Astrocyte of the hippocampus (primary cell): ENCODE measurements around the gene PIGH.
"Not testable (repeated sequence)": the region's sequence is repeated elsewhere in the genome, so short reads cannot be mapped to it uniquely, and the experiment has no call there.

Experiments
- DNase-seq: peaks from one replicate; pipeline ENCODE4 v3.0.0; 2011; ENCODE audit warnings: low read depth, low spot score

Gene PIGH, protein sequence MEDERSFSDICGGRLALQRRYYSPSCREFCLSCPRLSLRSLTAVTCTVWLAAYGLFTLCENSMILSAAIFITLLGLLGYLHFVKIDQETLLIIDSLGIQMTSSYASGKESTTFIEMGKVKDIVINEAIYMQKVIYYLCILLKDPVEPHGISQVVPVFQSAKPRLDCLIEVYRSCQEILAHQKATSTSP

DNA sequence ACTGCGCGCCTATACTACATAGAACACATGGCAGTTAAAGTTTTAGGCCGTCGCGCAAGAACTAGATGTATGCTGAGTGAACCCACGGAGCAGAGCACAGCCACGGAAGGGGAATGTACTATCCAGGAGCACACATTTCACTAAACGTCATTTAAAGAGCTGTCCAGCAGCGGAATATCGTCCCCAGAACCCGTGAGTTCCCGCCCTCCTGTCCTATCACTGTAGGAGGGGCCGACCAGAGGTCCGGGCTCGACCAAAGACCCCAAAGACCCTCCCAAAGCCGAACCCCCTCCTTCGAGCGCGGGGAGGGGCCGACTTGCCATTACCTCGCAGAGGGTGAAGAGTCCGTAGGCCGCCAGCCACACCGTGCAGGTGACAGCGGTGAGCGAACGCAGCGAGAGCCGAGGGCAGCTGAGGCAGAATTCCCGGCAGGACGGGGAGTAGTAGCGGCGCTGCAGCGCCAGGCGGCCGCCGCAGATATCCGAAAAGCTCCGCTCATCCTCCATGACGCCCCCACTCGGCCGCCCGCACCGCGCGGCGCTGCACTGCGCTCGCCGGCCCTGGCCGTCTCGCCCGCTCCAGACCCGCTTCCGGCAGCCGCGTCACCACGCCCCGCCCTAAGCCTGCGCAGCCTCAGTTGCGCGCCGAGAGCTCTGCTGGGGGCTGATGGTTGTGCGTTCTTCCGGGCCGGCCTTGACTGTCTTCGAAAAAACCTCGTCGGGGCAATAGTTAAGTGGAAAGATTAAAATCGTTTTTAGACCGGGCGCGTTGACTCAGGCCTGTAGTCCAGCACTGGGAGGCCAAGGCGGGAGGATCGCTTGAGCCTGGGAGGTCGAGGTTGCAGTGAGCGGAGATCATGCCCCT lies at the start of gene PIGH:
Gene PIGH (minus strand): TSS at position 571 of the 864 bp plus-strand sequence. CDS start 65 bp downstream, at position 506.
- peak; percentile 95 for DNase-seq

DNA sequence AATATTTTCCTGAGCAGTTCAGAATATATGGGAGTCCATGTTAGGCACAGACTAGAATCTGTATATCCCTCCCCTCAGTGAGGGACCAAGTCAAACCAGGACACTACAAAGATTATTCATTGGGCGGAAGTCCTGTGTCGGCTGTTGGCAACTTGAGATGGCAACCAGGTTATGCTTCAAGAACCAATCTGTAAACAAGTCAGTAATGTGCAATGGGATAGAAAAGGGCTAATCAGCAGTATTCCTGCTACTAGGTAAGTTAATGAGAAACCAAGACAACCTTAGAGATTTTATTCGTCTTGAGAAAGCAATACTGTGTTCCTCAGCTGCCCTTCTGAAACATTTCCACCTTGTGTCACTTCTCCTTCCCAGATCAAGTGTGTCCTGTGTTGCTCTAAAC lies 46.1 kb upstream of the PIGH start:
- DNase-seq = no peak

DNA sequence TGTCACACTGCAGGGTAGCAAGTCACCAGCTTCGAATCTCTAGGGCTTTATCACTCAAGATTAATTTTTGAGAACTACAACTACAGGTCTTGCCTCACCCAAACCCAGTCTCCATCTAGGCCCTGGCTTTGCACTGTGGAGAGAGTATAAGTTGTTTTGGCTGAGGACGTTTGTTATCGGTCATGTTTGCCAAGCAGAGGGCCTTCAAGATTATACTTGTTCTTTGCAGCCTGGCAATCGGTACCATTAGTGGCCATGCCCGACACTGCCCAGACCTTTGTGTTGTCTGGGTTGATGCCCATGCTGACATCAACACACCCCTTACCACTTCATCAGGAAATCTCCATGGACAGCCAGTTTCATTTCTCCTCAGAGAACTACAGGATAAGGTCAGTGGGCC lies 45.3 kb upstream of the PIGH start:
- no peak for DNase-seq

DNA sequence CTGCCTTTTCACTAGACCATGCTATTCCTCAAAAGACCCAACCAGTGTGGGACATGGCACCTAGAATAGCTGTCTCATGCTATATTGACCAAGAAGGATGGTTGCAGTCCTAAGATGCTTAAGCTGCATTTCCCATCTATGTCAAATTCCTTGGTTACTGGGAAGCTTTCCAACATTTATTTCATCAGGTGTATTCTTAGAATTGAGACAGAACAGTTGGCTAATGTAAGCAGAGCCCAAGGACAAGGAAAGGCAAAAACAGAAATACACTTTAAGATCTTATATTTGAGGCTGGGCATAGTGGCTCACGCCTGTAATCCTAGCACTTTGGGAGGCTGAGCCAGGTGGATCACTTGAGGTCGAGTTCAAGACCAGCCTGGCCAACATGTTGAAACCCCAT lies 44.4 kb upstream of the PIGH start:
- DNase-seq = no peak

DNA sequence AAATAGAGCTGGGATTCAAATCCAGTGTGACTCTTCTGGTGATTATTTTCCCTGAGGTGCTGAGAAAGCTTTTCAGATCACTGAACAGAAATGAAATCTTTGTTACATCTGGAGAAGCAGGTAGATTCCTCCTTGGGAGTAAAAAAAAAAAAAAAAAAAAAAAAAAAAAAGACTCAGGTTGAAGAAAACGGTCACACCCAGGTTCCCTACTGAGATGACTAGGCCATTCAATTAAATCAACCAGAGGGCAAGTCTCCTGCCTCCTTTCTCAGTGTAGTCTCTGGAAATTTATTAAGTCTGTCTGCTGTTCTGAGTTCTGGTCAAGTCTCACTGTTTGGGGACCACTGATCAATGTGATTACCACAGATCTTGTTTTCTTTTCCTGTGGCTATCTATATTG lies 43.6 kb upstream of the PIGH start:
- DNase-seq = no peak

DNA sequence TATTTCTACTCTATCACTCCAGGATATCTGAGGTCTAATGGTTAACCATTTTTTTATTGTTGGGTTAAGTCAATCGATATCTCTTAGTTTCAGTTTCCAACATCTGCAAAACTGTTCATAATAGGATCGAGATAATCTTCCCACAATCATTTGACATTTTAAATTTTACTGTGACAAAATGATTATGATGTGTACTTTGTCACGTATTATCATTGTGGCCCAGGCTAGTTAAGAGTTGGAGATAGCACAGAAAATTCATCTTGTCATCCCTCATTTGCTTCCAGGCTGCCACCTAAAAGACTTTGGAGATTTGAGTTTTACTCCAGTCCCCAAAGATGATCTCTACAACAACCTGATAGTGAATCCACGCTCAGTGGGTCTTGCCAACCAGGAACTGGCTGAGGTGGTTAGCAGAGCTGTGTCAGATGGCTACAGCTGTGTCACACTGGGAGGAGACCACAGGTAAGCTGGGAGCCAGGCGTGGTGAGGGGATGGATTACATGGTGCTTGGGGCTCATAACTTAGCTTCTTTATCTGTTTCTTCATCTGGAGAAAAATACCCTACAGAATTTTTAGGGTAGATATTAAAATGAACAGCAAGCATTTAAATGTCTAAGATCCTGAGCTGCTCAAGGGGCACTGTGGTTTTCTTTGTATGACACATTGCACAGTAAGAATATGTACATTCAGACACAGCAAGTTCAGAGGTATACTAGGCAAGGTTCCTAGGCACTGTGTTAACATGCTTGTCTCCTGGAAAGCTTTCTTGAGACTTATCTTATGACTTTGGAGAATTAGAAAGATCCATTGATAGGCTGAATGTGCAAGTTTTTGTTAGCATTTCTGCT lies 42.1 kb upstream of the PIGH start:
- no peak for DNase-seq

DNA sequence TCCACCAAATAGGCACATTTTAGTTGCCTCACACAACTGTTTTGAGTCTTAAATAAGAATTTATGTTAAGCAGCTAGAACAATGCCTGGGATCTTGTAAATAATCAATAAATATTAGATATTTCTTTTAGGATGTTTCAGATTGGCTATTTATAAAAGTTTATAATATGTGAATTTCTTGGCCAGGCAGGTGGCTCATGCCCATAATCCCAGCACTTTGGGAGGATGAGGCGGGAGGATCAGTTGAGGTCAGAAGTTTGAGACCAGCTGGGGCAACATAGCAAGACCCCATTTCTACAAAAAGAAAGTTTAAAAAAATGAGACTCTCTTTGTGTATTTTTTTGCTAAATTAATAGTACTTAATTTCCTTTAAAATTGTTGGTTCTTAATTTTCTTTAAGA lies 41.4 kb upstream of the PIGH start:
- DNase-seq = no peak

DNA sequence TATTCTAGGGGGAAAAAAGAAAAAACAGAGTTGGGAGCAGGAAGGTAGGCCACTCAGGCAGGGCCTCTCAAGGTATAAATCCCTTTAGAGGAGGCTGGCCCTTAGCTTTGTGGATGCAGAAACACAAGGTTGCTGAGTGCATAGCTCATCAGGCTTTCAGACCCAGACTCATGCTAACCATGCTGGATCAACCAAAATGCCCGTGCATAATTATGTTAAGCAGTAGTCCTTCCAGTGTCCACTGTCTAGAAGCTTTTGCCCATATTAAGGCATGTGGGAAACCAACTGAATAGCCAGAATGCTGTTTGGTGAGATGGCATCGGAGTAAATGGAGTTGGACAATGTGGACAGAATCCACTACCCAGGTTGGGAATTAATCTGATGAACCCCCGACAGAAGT lies 38.6 kb upstream of the PIGH start:
- DNase-seq = no peak

DNA sequence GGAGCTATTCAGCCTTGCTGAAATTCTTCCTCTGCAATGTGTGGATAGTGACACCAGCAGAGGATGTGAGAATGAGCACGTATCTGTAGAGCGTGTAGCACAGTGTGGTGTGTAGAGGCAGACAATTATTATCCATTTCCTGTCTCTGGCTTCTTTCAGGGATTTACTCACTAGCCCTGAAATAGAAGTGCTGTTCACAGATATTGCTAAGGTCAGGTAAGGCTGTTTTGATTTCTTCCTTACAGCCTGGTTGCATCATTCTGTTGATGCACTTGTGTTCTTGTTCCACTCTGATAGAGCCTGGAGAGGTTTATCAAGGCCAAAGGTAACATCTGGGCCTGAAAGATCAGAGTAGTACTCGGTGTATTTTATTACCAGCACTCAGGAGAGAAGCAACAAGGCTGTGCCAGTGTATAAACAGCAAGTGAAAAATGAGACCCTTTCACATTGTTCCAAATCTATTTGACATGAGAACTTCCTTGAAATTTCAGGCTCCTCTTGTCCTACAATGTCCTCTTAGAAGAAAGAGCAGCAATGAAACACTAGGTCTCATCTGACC lies 36.4 kb upstream of the PIGH start:
- no peak for DNase-seq

DNA sequence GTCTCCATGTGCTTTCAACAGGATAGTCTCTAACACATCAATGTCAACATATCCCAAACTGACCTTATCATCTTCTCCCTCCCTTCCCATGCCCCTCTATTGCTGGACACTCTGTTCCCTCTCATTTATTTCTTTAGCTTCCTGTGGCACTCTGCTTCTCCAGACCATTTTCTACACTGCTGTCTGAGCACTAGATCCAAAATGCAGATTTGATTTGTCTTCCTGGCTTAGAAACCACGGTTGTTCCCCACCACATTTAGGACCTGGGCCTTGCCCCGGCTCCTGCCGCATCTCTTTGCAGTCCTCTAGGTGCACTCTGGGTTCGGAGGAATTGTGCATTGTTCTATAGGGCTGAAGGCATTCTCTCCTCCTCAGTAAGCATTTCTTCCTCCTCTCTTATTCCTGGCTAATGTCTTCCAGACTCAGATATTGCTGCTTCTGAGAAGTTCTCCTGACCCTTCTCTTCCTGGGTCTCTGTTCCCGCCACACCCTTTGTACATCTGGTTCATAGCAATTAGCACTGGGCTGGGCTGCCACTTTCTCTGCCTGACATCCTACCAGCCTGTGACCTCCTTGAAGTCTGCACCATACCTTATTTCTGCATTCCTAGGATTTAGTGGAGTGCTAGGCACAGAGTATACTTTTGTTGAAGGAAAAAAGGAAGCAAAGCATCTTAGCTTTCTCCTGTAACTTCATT lies 33.5 kb upstream of the PIGH start:
- DNase-seq = no peak

DNA sequence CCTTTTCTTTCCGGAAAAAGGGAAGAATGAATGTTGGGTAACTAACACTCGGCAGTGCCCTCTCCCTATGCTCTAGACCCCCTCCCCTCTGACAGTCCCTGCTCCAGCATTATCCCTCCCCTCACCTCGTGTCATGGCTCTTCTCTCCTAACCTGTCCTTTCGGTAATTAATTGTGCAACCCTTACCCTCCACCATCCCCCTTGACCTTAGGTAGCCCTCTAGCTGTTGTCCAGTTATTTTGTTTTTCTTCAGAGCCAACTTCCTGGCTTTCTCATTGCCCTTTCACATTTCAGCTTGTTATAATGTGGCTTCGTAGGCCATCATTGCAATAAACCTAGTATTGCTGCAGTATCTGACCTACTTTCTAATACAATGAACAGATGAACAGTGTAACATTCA lies 30.9 kb upstream of the PIGH start:
- DNase-seq = no peak

DNA sequence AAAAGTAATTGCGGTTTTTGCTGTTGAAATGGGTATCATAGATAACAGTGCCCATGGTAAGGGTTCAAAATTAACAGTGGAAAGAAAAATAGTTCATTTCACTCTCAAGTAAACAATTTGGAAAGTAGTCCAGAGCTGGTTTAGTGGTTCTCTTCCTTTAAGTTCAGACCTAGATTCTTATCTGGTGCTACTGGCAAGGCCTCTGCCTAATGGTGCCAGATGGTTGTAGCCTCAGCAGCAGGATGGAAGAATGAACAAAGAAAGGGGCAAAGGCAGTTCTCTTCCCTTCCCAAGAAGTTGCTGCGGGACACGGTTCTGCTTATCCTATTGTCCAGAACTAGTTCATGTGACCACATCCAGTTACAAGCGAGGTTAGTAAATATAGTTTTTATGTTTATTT lies 30.1 kb upstream of the PIGH start:
- DNase-seq = no peak

DNA sequence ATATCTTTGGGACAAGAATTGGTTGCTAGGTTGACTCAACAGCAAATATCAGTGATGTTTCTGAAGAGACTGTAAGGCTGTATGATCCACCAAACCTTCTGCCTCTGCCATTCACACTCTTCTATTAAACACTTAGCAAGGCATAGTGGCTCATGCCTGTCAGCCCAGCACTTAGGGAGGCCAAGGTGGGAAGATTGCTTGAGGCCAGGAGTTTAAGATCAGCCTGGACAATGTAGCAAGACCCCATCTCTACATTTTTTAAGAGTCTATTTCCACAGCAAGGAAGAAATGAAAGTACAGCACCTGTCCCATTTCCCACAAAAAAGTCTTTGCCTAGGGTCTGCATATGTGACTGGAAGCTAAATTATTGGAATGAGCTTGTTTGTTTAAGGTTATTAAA lies 27.5 kb upstream of the PIGH start:
- DNase-seq = no peak

DNA sequence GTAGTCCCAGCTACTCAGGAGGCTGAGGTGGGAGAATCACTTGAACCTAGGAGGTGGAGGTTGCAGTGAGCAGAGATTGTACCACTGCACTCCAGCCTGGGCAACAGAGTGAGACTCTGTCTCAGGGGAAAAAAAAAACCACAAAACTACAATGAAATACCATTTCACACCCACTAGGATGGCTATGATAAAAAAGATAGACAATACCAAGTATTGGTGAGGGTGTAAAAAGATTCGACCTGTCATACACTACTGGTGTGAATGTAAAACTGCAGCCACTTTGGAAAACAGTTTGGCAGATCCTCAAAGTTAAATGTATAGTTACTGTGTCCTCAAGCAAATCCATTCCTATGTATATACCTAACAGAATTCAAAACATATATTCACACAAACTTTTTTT lies 26.1 kb upstream of the PIGH start:
- DNase-seq = not testable (repeated sequence)

DNA sequence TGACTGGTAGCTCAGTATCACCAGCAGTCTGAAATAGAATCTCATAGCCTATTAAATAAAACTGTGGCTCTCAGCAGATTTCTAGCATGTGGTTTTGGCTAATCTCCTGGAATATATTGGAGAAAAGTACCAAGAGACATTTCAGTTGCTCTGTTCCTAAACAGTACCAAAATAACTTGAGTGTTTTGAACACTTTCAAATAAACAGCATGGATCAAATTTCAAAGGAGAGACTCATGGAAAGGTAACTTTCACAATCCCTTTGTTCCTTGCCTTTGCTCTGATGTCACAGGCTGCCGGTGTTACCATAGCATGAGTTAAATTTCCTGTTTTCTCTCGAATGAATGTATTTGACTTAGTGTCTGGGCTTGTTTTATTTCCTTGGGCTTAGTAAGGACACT lies 23.0 kb upstream of the PIGH start:
- DNase-seq = peak; percentile 64

DNA sequence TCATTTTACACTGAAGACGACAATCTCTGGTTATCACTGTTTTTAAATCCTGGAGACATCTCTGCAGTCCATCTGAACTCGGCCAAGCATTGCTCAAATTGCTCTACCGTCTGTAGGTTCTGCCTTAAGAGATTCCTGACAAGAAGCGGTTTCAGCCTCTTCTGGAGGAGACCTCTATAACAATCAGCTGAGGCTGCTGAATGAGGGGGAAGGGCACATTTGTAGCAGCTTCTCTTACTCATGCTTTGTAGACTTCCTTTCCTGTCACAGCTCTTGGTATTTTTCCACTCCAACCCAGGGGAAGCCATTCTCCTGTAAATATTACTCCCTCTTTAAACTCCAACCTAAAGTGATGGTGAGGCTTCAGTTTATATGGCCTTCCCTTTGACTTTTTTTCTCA lies 22.6 kb upstream of the PIGH start:
- DNase-seq = peak; percentile 78

DNA sequence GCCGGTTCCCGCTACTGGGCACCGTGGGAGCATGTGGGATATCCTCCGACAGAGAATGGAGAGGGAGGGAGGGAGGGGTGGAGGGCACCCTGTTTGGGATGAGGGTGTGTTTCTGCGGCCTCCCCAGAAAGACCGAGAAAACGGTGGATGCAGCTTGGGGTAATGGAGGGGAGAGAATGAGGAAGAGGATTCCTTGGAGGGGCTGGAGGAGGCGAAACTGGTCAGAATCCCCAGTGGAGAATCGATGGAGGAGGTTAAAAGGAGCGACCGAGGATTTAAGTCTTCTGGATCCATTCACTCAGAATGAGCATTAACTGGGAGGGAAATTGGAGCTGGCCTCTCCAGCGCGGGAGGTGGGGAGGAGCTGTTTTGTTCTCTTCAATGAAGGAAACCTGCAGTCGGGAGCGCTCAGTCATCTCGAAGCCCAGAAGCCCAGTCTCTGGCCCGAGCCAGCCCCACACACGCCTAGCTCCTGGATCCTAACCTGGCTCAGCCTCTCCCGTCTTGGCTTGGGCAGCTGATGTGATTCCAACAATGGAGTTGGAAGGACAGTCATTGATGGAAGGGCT lies 20.2 kb upstream of the PIGH start:
- peak; percentile 27 for DNase-seq

DNA sequence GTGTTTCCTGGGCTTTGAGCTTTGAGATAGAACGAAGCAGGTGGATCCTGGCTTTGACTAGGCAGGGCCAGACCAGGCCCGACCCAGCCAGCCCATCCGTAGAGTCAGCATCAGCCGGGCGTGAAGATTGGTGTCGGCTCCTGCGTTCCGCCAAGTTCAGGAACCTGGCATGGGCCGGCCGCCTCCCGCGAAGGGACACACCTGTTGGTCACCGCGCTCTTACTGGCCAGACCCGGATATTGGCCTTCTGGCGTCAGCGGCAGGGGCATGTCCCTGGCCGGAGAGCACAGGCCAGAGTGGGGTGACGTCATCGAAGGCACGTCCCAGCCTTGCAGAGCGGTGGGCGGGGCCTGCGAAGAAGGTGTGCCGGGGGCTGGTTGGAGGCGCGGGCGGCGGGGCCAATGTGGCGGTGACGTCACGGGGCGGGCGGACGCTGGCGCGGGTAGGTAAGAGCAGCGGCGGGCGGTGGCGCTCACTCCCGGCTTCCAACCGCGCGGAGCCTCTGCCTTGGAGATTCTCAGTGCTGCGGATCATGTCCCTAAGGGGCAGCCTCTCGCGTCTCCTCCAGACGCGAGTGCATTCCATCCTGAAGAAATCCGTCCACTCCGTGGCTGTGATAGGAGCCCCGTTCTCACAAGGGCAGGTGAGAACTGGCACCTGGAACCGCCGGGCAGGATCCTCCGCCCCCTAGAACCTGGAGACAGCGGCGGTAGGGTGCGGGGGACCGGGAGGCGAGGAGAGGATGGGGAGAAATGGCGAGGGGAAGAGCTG lies 19.6 kb upstream of the PIGH start, which contains the start of gene ARG2:
Gene ARG2 (plus strand): TSS at position 475 of the 771 bp plus-strand sequence. CDS start 58 bp downstream, at position 533.
- peak; percentile 97 for DNase-seq

DNA sequence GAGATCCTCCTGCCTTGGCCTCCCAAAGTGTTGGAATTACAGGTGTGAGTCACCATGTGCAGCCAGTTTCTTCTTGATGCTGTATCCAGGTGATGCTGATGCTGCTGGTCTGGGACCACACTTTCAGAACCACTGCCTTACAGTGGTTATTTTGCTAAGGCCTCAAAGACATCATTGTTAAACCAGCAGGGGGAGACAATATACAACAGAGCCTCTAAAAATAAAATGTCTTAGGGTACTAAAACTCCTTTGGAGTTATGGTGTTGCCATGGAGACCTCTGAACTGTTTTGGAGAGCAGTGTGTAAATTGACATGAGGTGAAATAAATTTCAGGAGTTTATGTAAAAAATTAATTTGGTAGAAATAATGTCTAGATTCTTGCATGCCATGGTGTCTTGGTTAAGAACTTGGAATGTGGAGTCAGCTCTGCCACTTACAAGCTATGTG lies 18.6 kb upstream of the PIGH start:
- peak; percentile 82 for DNase-seq

DNA sequence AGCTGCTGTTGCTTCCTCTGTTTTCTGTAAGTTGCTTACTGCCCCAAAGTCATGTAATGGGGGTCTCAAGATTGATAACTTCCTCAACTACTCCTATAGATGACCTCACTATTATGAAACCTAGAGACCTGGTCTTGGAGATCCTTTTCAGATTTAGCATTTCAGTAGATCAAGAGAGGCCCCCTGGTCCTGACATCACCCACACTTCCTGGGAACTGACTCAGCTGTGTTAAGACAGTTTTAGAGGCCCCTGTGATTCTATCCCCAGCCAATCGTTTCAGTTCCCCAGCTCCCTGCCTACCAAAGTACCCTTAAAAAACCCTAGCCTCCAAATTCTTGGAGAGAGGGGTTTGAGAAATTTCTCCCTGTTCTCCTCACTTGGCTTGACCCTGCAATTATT lies 10.4 kb upstream of the PIGH start:
- DNase-seq = no peak
